HFF-Myc (cell line): Measurements from ENCODE around the gene CDH22.

ENCODE experiments used
- DNase-seq: peaks from one replicate; pipeline ENCODE4 v3.0.0-alpha.2; 2011; ENCODE audit warnings: low read depth; ENCODE audit errors: extremely low read depth
- H3K4me3 ChIP-seq: replicated peaks from 2 replicates; pipeline ENCODE4 v1.5.1; 2011; ENCODE audit warnings: low read depth, mild to moderate bottlenecking, control low read depth, low read length
- CTCF ChIP-seq: IDR thresholded peaks from 2 replicates; pipeline ENCODE4 v1.5.1; 2012; ENCODE audit warnings: mild to moderate bottlenecking, low read depth, low read length, control low read depth; ENCODE audit errors: missing control alignments

The CDH22 gene

GRCh38 chr20:46342451-46343347 lies 34.4 kb upstream of the CDH22 start:
- TF ChIP-seq CTCF = no peak
- H3K4me3 ChIP-seq = no peak overlapping the region
- no peak for DNase-seq

GRCh38 chr20:46342010-46342378 lies 33.7 kb upstream of the CDH22 start:
- DNase-seq = no peak

GRCh38 chr20:46341074-46342009 lies 33.0 kb upstream of the CDH22 start:
- no peak overlapping the region for H3K4me3 ChIP-seq
- DNase-seq = no peak
- TF ChIP-seq CTCF = no peak

More at GRCh38 chr20:46342010-46342378, 33.7 kb upstream of the CDH22 start:
- TF ChIP-seq CTCF = no peak
- H3K4me3 ChIP-seq = no peak overlapping the region

GRCh38 chr20:46339037-46339436 lies 30.7 kb upstream of the CDH22 start:
- no peak for TF ChIP-seq CTCF
- no peak overlapping the region for H3K4me3 ChIP-seq
- DNase-seq = no peak

- no peak for DNase-seq
- H3K4me3 ChIP-seq = no peak overlapping the region
- no peak for TF ChIP-seq CTCF
Measured at GRCh38 chr20:46336735-46337134, 28.4 kb upstream of the CDH22 start.

GRCh38 chr20:46334303-46334904 lies 26.1 kb upstream of the CDH22 start:
- DNase-seq = no peak
- no peak overlapping the region for H3K4me3 ChIP-seq
- TF ChIP-seq CTCF = no peak
